OCI-LY3 (cell line): ENCODE data around the gene BAIAP3.

Experiments
- CTCF ChIP-seq: fragments of 200-600, 300-600 bp; sonication (generic); IDR thresholded peaks from 2 replicates; pipeline ENCODE4 v1.5.1; 2014; ENCODE audit warnings: antibody characterized with exemption, low read length, low read depth
- EZH2phosphoT487 ChIP-seq: fragments of 200-600 bp; shearing (Covaris generic); IDR thresholded peaks from 2 replicates; pipeline ENCODE4 v1.6.1; 2018; ENCODE audit warnings: antibody characterized with exemption, mixed run types, low read depth

DNA sequence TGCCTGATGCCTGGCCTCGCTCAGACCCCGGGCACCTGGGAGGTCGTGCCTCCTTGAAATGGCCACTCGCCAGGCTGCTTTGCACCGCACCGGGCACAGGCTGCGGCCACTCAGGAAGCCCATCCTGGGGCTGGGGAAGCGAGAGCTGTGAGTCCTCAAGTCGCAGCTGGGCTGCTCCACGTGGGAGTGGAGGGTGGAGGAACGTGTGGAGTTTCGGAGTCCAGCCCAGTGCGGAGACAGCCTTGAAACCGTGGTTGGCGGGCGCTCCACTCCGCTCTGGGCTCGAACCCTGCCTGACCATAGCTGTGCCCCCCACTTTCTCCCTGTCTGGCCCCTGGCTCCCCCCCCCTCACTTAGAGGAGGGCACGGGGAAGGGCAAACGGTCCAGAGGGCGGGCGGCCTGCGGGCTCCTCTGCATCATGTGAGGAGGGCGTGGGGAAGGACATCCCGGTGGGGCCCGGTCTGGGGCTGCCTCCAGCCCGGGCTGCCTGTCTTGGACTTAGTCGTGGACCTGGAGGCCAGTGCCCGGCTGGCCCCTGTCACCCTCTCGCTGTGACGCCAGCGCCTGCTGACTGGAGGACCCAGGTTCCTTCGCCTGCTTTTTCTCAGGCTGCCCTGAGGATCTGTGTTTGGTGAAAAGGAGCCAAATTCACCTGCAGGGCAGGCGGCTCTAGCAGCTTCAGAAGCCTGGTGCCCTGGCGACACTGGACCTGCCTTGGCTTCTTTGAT, 21.5 kb upstream of the BAIAP3 start:
- TF ChIP-seq CTCF (no peak), EZH2phosphoT487 (no peak)
